Transverse colon (tissue), 4 donors: ENCODE results near the gene NRCAM.

Experiments
- CTCF ChIP-seq, 5 experiments: fragments of 200-600 bp in 3 of 5; fragments of 450-650 bp in 2 of 5; sonication (generic) in 3 of 5; IDR thresholded peaks; 1 replicate in 2 of 5; 2 replicates in 3 of 5; pipeline ENCODE4 v1.5.1; 2016 to 2017; ENCODE audit warnings: antibody characterized with exemption in 5 of 5, inconsistent platforms in 3 of 5, mild to moderate bottlenecking in 2 of 5, moderate library complexity in 1 of 5
- POLR2A ChIP-seq: fragments of 450-650 bp; IDR thresholded peaks from one replicate; pipeline ENCODE4 v1.6.1; 2016; ENCODE audit warnings: antibody characterized with exemption, mild to moderate bottlenecking, moderate library complexity
- POLR2AphosphoS5 ChIP-seq, 3 donors: sonication (generic); formaldehyde crosslinking; IDR thresholded peaks; one replicate each; pipeline ENCODE4 v1.6.1; 2016; ENCODE audit warnings: antibody characterized with exemption in 3 of 3

- TF ChIP-seq CTCF (IDR thresholded peaks at IDR 0.05) (no peak), POLR2A (no peak), POLR2AphosphoS5 (IDR thresholded peaks at IDR 0.05) (no peak)
Measured at GRCh38 chr7:108244110-108244509, 212.1 kb downstream of the NRCAM start.
